HG03095 (cell line): ENCODE data around the gene ZNF521.

Experiments used
- ATAC-seq: cut with Tn5 transposase; IDR thresholded peaks from one replicate; pipeline ENCODE4 v1.9.1; 2021; ENCODE audit warnings: moderate library complexity; ENCODE audit not compliant: unreplicated experiment

Gene ZNF521

DNA sequence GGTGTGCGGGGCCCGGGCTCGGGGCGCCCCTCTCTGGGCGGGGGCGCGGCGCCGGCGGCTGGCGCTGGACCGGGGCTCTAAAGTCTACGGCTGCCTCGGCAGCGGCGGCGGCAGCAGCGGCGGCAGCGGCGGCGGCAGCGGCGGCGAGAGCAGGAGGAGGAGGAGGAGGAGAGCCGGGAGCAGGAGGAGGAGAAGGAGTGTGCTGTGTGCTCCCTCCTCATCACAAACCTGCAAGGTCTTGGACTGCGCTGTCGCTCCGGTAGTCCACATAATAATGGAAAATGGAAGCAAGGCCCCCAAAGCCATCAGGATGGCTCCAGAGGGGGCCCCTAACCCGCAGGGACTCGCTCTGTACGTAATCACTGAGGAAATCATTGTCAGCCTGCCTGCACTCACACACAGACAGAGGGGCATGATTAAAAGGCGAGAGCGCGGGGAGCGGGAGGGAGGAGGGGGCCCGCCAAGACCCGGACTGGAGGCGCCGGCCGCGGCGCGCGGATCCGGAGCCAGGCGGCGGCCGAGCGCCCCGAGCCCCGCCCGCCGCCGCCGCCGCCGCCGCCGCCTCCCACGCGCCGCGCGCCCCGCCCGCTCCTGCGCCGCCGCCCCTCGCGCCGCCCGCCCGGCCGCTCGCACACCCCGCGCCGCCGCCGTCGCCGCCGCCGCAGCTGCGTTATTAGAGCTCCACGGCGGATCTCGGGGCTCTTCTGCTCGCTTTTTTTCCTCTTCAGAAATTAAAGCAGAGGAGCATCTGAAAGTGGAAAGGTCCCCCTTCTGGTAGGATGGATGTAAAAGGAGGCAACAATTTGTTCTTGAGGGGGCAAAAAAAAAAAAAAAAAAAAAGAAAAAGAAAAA is at the start of gene ZNF521:
Gene ZNF521, minus strand, starts transcription at position 390 of the 852 bp plus-strand sequence. CDS start 1,220 bp downstream, outside the sequence.
- ATAC-seq = peak; percentile 43

DNA sequence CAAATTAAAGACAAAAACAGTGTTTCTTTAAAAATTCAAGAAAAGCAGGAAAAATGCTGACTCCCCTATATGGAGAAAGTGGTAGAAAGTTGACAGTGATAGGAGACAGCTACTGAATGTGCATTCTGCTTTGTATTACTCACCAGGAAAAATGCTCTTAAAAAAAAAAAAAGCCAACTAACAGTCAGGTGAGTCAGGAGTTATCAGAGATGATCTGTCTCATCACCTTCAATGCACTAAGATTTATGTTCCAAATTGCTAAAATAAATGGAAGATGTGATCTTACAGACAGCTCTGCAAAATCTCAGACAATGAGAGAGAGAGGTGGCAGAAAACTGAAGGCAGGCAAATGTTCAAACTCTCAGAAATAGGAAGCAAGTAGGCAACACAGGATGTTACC is 47.6 kb upstream of the ZNF521 start:
- no peak for ATAC-seq

DNA sequence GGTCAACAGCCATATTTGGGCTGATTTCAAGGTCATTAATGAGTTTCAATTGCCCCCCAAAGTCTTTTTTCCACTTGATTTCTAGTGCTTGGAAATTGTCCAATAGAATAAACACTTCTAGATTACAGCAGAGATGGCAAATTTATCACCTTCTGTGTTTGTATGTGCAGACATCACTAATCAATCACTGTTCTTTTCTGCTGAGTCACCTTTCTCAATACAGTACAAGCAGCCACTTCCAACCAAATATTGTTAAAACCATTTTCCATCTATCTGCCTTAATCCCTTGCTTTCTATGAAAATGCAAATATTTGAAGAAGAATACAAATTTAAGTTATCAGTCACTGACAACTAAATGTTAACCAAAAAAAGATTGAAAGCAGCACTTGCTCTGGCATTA is 40.2 kb upstream of the ZNF521 start:
- ATAC-seq = no peak

DNA sequence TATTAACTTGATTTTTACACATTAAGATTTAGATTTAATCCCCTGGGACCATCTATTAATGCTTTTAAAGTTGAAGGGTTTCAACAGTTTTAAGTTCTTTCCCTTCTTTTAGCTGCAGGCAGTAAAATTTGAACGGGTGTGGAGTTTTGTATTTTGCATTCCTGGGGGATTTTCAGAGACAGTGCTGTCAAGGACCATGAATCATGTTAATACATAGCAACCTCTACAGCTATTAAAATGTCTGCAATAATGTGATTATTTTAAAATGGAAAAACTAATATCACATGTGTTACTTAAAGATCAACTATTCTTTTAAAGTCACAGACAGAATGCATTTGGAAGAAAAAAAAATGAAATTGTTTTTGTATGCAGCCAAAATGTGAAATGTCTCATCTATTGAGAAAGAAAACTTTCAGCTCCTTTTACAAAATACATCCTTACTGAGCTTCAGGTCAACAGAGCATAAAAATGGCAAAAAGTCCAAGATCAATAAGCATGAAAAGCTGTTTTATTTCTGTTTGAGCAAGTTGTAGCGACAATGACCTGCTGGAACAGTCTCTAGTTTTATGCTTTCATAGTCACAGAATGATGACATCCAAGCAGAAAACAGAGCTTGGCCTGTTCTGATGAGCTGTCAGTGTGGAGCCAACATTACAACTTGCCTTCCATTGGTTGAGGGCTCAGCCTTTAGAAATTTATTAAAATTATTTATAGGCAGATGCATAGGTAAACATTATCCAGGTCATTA is 21.6 kb upstream of the ZNF521 start:
- ATAC-seq = no peak

DNA sequence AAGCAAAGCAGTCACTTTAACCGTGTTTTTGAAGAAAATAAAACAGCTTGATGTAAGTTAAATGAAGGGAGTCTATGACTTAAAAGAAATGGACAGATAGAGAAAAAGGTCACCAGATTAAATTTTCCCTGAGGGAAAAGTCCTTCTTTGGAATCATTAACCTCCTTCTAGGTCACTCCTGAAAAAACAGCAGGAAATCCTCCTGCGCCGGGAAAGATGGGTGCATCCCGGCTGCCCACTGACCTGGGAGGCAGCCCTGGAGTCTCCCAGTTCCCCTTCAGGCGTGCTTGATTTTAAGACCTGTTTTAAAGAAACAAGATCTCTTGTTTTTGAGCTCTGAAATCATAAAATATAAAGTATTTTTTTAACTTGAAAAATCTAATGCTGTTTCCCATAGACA is 18.4 kb upstream of the ZNF521 start:
- ATAC-seq = no peak

DNA sequence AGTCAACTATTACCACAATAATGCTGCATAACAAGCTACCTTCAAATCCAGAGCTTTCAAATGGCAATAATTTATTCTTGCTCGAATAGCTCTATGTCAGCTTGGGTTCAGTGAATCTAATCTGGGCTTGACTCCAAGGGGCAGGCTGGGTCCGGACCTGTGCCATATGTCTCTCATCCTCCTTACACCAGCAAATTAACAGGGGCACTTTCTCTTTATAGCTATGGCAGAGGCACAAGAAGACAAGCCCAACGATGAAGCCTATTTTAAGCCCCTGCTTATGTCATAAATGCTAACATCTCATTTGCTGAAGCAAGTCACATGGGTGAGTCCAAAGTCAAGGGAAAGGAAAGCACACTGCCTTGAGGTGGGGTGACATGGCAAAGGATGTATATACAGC is 13.3 kb upstream of the ZNF521 start:
- no peak for ATAC-seq

DNA sequence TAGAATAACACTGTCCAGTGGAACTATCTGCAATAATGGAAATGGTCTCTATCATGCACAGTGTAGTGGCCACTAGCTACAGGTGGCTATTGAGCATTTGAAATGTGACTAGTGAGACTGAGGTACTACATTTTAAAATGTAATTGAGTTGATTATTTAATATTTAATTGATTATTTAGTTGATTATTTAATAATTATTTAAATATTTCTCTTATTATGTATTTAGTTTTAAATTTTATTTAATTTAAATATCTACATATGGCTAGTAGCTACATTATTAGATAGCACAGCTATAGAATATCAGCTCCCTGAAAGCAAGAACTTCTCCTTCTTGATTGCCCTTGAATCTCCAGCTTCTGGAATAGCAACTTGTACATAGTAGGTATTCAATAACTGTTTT is 12.8 kb upstream of the ZNF521 start:
- no peak for ATAC-seq

DNA sequence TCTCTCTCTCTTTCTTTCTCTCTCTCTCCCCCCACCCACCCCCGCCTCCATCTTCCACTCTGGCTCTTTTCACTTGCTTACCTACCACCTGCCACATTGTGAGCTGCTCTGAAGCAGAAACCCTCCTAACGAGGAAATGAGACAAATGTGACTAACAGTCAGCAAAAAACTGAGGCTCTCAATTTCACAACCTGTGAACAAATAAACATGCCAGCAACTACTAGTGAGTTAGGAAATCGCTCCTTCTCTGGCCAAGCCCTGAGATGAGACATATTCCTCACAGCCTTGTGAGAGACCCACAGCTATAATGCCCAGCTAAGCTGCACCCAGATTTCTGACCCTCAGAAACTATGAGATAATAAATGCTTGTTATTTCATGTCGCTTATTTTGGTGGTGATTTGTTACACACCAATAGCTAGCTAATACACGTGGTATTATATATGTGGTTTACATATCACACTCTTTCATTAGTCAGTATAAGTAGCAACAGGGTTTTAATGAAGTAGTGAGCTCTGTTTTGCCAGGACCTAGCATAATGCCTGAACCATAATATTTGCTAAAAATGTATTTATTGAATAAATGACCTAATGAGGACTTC is 8.4 kb upstream of the ZNF521 start:
- no peak for ATAC-seq

DNA sequence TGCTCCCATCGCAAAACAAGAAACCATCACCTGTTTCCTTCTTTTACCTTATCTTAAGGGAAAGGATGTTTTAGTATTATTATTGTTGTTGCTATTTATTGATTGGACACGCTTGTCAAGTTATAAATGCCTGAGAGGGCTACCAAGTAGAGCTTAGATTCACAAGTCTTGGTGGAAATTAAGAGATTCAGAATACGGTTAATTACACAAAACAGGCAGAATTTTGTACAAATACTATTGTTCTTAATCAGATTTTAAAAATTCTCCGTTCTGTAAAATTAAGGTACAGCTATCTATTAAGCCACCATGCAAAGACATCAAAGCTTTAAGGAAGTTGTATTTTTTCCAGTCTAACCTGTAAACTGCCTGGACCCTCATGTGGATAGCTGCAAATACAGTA is 1.1 kb upstream of the ZNF521 start:
- ATAC-seq = no peak

DNA sequence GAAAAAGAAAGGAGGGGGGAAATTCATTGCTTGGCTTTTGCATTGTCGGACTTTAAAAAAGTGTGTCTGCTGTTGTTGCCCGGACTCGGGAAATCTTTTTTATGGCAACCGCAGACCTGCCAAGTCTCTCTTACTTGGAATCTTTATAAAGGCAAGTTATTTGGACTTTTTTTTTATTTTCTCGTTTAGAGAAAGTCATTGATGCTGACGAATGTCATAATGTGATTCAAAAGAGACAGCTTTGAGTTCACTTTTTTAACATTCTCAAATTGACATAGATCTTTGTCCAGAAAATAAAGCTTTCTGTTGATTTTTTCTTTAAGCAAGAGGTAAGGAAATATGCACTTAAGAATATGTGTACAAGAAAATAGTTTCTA is 651 bp upstream of the ZNF521 start:
- no peak for ATAC-seq

DNA sequence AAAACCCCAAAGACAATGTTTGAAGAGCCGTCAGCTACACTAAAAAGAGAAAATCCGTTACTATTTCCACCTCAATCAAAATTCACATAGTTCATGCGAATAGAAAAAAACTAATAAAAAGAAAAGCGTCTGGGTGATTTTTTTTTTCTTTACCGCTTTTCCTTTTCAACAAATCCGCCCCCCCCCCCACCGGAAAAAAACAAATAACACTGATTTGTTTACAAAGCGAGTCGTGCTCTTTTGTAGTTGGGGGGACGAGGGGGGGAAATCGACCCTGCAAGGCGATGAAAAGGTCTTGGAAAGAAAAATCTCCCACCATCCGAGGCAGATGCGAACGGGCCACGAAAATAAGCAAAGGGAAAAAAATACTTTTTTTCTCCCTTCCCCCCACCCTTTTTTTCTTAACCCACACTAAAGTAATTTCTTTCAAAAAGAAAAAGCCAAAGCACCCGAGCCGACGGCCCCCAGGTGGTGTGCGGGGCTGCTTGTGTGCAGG is 638 bp downstream of the ZNF521 start:
- ATAC-seq = no peak

DNA sequence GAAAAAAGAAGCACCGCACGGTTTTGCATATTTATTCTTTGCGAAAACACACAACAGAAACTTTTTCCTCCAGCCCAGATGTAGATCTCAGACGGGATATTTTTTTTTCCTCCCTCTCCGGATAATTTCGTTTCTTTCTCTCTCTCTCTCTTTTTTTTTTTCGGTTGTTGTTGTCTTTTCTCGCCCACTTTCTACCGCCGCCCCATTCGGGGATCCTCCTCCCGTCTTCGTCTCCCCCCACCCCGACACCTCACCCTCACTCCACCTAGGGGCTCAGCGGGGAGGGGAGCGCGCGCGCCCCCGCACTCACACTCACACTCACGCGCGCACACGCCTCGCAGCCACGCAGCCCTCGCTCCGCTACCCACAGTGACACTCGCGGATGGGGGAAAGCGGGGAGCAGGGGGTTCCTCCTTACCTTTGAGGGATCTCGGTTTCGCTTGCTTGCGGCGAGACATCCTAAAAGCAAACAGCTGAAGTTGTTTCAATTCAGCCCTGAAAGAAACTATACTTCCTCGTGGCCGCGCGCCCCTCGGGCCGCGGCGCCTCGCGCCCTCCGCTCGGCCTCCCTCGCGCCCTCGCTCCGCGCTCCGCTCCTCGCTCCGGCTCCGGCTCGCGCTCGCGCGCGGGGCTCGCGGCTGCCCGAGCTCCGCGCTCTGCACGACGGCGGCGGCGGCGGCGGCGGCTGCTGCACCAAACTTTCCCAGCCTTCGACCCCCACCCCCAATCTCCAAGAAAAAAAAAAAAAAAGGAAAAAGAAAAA is 1.3 kb downstream of the ZNF521 start:
- peak; percentile 50 for ATAC-seq

DNA sequence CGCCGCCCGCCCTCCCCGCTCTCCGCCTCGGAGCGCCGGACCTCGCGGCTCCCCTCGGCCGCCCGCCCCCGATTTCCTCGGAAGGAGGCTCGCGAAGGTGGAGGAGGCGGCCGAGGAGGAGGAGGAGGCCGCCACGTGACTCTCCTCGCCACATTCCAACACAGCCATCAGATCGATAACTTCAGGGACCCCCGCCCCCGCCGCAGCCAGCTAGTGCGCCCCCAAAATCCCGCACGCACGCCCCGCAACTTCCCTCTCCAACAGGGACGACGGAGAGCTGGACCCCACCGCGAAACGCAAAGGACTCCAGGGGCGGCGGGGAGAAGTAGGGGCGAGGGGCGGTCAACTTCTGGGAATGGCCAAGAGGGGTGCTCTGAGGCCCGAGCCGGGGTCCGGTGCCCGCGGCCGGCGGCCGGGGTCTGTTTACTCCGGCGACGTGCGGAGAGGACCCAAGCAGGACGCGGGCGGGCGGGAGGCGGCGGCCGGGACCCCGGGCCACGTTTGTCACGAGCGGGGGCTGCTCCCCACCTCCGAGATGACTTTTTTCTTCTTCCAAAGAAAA is 2.0 kb downstream of the ZNF521 start:
- ATAC-seq = no peak

DNA sequence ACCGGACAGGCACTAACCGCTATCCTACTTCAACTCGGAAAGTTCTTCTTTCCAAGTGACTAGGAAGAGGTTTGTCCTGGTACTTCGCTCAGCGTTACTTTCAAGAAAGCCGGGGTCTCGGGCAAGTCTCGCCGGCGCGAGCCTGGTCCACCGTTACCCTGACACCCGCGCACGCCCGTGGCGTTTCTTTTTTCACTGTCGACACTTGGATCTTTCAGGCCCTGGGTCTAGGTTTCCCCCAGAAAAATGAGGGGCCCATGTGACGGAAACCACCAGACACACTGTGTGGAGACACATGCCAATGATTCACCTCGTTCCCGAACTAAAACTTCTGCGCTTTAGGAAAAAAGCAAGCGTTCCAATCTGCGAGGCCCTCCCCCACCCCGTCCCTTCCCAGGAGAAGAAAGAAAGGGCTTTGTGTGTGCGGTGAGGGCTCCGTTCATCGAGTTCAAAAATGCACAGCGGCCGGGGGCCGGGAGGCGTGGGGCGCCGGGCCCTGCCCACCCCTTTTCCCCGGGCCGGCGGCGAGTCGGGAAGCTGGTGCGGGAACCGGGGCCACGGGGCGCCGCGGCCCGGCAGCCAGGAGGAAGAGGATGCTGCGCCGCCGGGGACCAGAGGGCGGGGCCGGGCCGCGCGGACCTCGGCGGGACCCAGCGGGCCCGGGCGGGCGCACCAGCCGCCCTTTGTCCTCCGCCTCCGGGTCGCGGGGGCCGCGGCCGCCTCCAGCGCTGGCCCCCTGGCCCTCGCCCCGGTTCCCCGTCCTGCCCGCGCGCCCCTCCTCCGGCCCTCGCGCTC is 2.6 kb downstream of the ZNF521 start:
- no peak for ATAC-seq

DNA sequence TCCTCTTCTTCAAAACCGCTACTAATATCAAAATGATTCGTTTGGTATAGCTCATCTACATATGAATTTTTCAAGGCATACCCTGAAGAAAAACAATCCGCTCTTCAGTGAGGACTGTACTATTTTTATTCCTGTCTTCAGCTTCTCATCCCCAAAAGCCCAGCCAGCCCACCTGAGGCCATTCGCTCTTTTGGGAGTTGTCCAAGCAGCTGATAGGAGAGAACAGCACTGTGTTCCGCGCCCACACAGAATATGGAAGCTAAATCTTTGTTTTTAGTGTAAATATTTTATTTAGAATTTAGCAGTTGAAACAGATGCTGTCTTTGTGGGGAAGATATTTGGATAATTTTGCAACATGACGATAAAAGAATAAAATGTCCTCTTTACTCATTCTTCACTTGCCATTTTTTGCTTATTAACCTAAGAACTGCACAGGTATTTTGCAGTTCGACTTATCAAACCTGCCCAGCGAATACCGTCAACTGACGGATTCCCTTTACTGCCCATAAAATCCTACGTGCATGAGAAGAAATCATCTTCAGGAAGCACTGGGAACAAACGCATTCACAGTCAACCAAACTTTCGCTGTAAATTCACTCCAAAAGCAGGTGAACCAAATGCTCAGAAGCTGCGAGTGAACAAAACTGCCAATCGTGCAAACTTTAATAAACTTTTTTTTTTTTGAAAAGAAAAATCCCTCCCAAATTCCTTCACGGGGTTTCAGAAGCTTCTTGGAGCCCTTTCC is 3.4 kb downstream of the ZNF521 start:
- no peak for ATAC-seq

DNA sequence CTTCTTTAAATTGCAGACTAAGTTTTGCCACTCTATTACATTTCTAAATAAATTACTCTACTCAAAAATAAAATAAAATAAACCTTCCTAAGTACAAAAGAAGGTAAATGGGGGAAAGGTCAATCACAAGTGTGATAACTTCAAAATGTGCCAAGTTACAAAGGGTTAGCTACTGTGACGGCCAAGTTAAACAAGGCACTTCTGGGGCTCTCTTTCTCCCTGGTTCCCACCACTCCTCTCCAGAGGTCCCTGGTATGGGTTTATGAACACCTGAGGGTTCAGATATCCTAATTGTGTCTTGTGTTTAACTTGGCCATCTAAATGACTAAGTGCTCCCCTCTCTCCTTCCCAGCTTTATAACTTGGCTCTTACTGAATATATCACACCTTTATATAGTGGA is 5.4 kb downstream of the ZNF521 start:
- ATAC-seq = no peak

DNA sequence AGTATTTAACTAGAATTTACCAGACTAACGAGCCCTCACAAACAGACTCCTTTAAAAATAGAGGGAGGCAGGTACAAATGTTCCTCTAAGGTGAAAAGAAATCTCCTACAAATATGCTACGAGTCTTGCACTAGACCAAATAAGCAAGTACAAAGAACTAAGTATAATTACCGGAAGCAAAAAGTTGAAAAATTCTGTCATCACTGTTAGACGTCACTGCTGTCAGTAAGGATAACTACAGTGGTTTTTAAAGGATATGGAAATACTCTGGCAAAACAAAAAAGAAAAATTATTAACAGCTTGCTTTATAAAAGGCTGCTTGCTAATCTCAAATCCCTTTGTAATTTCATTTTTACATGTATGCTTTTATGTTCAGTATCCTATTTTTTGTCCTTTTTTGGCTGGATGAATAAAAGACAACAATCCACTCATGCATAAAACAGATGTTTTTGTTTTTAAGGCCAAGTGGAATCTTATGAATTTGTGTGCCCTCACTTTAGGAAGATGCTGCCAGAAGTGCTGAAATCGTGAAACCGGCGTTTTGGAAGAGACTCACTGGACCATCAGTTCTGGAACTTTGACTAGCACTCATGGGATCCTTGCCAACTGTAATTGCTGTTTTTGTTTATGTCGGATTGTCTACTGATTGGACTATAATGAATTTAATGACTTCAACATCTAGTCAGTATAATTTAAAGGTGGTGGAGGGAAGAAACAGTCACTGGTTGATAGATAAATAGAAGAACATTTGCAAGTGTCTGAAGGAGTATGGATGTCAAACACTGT is 6.7 kb downstream of the ZNF521 start:
- no peak for ATAC-seq

DNA sequence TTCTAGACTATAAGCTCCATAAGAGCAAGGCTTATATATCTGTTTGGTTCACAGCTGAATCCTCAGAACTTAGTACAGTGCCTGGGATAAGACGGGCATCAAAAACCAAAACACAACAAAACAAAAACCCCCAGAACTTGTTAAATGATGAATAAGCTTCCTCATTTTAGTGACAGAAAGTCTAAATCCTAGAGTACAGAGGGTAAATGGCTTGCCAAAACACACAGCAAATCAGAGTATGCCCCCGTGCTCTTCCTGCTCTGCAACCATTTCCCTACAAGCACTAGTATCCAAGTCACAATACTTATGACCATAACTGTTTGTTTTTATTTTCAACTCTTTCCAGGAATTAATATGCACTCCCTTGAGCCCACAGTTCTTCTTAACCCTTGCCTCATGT is 10.1 kb downstream of the ZNF521 start:
- no peak for ATAC-seq
